GM19324 (cell line): ENCODE data around the gene AHCYL1.
"Not testable (repeated sequence)": the region's sequence is repeated elsewhere in the genome, so short reads cannot be mapped to it uniquely, and the experiment has no call there.

Source experiments
- ATAC-seq: cut with Tn5 transposase; IDR thresholded peaks from one replicate; pipeline ENCODE4 v1.9.1; 2021; ENCODE audit warnings: mild to moderate bottlenecking, moderate library complexity; ENCODE audit not compliant: unreplicated experiment, low FRiP score

AHCYL1 gene

DNA sequence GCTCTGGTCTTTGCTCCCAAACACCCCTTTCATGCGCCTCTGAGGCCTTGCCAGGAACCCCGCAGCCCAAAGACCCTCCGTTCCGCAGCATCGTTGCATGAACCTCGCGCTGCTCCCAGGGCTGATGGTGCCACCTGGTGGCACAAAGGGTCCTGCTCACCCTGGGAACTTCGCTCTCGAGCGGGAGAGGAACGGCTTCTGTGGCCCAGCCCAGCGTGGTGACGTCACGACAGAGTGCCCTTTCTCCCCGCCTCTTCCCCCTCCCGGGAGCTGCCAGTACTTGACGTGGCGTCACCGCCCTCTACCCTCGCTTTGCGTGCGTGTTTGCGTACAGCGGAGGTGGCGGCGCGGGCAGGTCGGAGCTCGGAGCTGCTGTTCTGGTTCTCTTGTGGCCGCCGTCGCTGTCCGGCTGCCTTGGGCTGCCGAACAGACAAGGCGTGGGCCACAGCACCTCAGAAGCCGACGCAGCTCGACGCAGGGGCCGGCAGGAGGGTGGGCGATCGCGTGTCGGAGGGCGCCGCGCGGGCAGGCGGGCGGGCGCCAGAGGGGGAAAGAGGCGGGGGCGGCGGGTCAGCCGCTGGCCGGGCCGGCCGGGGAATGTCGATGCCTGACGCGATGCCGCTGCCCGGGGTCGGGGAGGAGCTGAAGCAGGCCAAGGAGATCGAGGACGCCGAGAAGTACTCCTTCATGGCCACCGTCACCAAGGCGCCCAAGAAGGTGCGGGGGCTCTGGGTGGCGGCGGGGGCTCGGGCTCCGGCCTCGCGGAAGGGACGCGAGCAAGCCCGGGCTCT, at the start of gene AHCYL1:
Gene AHCYL1 (plus strand): TSS at position 310 of the 791 bp plus-strand sequence. CDS start 288 bp downstream, at position 598.
- ATAC-seq = peak; percentile 96

DNA sequence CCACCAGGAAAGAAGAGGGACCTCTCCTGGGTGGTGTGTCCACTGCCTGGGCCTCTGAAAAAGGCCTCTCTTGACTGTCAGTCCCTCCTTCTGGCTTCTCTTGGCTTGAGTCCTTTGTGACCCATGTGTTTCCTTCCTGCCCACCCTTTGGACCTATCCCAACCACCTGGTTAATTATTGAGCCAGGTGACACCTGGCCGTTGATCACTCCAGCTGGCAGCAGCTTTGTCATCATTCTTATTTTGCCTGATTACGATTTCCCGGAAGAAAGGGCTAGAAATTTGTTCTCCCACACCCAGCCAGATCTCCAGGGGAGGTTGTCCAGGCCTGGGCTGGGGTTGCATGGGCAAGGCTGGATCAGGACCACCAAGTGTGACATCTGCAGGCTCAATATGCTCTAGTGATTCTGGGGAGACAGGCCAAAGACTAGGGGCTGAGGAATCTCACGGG, 49.1 kb upstream of the AHCYL1 start:
- ATAC-seq = no peak

DNA sequence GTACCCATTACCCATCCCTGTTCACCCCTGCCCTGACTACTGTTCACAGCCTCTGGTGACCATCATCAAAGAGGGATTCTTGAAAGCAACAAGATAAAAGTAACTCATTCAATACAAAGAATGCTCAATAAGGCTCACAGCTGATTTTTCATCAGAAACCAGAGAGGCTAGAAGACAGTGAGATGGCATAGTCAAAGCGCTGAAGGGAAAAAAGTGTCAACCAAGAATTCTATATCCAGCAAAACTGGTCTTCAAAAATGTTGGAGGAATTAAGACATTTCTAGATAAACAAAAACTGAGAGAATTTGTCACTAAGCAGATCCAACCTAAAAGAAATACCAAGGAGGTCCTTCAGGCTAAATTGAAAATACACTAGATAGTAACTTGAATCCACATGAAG, 46.8 kb upstream of the AHCYL1 start:
- no peak for ATAC-seq

DNA sequence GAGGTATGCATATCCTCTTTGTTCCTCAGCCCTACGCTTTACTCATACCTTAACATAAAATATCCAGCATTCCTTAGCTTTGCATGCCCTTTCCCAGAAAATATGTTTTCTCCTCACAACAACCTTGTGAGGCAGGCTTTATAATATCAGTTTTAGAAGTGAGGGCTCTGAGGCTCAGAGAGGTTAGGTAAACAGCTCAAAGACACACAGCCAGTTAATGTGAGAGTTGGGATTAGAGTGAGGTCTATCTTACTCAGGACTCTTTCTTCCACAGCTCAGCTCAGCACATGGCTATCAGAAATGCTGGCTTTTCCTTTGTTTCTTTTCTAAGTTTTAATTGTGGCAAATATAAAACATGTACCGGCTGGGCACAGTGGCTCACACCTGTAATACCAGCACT, 46.0 kb upstream of the AHCYL1 start:
- ATAC-seq = no peak

DNA sequence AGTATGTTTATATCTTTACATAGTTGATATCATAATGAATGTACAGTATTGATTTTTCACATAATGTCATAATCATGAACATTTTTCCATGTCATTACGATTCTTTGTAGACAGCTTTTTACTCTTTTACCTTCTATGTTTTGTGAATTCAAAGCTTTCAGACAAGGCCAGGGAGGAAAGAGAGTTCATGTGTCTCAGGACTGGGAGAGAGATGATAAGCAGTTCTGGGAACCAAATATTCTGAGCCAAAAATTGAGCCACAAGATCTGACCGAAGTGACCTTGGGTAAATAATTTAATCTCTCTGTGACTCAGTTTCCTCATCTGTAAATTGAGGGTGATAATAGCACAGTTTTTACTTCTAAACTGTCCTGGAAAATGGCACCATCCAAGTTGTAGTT, 42.1 kb upstream of the AHCYL1 start:
- no peak for ATAC-seq

DNA sequence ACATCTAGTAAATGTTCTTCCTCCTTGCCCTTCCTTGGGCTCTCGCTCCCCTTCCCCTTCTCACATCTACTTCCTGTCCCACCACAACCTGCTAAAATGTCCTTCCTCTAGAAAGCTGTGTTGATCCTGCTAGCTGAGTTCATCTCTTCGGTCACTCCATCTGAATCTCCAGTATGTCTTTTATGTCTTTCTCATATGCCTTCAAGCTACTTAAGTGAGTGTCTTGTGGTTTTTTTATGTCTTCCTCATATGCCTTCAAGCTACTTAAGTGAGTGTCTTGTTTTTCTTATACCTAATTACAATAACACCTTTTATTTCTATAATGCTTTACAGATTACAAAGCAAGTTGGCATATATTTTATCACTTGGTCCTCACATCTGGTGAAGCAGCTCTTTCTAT, 40.0 kb upstream of the AHCYL1 start:
- no peak for ATAC-seq

DNA sequence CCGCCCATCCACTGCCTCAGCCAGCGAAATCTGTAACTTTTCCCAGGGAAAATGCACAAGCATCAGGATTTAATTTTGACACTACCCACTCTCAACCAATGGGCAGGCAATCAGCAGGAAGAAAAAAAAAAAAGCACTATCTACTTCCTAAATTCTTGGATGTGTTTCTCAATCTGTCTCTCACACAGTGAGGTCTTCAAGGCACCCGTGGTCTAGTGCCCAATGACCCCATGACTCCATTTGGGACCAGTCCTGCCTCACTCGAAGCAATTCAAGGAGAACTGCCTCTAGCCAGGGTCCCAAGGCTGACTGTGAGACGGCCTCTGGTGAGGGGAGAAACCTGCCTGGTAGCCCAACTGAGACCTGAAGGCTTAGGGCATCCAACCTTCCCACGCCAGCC, 38.1 kb upstream of the AHCYL1 start:
- ATAC-seq = no peak

DNA sequence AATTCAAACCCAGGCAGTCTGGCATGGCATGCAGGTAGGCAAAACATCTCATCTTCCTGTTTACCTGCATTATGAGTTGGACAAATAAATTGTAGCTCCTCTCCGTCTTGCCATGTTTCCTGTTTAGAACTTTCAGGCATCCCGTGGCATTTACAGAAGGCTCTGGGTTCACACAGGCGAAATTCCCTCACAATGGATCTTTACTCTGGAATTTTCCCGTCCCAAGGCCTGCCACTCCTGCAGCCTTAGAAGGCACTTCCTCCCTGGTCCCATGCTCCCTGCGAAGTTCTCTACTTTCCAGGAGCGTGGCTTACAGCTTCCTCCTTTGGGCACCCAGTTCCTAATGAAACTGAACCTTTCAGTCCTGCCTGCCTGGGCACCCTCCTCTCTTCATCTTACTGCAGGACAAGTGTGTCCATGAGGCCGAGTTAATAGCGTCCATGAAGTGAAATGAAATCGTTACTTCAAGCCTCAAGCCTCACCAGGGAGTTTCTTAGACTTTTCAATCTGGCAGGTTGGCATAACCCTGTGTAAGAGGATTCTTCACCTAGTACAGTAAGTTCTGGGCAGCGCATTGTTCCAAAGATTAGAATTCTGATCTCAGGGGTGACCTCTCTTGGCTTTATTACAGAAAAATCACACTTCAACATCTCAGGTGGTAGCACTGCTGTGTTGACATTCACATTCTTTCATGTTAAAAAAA, 36.8 kb upstream of the AHCYL1 start:
- ATAC-seq = no peak

DNA sequence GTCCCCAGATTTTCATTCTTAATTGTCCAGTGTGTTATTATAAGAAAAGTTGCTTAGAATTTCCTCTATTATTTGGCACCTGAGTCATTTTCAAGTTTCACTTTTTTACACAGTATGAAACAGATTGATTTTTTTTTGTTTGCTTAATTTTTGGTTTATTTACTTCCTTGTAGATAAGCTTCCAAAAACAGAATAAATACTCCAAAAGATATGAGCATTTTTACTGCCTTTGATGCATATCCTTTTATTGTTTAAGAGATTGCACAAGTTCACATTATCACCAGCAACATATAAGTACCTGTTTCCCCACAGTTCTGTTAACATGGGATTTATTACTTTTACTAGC, 36.3 kb upstream of the AHCYL1 start:
- ATAC-seq = no peak

DNA sequence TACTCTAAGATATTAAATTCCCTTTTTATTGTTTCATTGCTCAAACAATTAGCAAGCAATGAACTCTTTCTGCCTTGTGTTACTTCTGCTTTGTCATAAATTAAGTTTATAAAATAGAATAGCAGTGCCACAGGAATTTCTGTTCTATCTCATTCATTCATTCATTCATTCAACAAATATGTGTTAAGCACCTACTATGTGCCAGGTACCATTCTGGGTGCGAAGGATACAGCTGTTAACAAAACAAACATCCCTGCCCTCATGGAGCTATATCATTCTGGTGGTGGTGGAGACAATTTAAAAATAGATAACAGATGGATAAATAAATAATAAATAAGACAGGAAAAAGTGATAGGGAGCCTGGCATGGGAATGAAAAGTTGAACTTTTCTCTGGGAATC, 34.5 kb upstream of the AHCYL1 start:
- ATAC-seq = no peak

DNA sequence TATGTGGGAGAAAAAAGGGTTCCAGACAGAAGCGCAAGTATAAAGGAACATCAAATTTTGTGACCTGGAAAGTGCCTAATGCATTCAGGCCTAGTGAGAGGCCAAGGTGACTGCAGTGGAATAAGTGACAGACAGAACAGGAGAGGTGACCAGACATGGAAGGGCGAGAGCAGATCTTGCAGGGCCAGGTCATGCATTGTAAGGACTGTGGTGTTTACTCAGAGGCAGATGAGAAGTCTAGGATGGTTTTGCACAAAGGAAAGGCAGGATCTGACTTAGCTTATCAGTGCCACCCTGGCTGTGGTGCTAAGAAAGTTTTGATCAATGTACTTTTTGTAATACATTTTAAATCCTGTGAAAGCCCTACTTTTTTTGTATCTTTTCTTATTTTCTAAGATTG, 34.1 kb upstream of the AHCYL1 start:
- ATAC-seq = no peak

DNA sequence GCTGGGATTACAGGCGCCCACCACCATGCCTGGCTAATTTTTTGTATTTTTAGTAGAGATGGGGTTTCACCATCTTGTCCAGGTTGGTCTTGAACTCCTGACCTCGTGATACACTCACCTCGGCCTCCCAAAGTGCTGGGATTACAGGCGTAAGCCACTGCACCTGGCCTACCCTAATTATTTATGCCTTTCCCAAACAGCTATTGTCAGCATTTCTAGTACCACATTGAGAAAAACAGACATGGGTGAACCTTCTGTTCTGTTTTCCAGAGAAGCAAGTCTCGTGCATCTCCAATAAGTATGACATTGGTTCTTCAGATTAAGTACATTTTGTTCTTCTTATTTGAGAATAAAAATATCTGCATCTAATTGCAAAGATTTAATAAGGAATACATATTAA, 33.1 kb upstream of the AHCYL1 start:
- not testable (repeated sequence) for ATAC-seq

DNA sequence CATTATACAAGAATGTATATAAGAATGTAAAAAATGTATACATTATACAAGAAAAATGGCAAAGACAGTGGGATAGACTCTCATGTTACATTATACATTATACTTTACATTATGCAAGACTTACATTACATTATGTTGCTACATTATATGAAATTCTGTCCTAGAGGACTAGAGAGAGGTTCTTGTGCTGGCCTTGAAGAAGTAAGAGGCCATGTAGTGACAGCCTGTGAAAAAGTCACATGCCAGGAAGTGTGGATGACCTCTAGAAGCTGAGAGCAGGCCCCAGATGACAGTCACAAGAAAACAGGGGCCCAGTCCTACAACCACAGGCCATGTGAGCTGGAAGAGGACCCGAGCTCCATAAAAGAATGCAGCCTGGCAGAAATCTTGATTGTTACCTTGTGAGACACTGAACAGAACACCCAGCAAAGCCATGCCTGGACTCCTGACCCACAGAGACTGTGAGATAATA, 30.5 kb upstream of the AHCYL1 start:
- no peak for ATAC-seq

DNA sequence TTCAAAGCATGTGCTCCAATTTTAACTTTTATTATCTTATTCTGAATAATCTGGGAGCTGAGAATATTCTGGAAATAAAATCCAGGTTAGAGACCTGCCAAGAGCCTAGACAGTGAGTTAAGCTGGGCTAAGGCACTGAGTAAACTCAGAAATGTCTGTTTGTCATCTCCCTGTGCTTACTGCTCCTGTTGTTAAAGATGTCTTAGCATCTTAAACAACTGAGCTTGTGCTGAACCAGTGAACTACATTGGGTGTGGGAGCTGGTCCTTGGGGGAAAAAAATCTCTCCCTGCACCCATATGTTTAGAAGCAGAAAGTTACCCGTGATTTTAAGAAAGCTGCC, 25.0 kb upstream of the AHCYL1 start:
- ATAC-seq = no peak

DNA sequence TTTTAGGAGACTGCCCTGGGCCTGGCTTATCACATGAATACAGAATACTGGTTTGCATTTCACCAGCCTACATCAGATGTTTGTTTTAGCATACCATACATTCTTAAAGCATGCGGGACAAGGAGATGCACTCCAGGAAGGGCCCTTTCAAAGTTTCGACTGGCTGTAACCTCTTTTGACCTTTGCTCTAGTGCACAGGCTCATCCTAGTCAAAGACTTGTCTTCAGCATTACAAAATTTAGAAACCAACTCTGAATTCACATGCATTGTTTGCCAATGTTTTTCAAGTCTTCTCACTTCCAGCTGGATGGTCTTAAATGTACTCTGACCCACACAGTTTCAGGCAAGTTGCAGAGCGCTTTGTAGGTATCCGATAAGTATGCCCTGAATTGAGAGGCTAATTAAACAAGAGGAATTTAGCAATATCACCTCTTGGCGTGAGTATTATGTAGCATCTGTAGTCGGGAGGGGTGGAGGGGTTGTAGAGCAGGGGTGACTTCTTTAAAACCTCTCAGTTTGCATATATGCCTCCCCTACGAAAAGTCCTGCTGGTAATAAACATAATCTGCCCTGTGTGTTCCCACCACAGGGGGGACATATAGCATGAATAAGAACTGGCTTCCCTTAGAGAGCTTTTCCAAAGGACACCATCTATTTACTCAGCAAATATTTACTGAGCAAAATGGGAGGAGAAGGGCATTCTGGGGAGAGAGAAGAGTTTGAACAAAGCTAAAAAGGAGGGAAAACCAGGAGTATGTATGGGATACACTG, 24.4 kb upstream of the AHCYL1 start:
- no peak for ATAC-seq

DNA sequence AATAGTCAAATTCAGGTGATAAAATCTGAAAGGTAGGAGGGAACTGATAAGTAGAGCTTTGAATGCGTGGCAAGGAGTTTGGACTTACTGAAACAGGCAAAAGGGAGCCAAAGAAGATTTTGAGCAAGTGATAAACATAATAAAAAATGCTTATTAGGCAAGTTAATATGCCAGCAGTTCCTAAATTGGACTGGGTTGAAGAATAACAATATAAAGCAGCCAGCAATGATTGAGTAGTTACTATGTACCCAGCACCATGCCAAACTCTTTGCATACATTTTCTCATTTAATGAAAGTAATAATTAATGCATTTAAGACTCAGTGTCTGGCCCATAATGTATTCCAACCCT, 23.8 kb upstream of the AHCYL1 start:
- no peak for ATAC-seq

DNA sequence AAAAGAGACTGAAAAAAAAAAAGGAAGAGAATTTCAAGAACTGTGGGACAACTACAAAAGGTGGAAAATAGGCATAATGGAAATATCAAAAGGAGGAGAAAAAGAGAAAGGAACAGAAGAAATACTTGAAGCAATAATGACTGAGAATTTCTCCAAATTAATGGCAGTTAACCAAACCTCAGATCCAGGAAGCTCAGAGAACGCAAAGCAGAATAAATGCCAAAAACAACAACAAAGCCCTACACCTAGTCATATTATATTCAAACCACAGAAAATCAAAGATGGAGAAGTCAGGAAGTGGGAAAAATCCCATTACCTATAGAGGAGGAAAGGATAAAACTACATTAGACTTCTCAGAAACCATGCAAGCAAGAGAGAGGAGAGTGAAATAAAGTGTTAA, 20.7 kb upstream of the AHCYL1 start:
- no peak for ATAC-seq

DNA sequence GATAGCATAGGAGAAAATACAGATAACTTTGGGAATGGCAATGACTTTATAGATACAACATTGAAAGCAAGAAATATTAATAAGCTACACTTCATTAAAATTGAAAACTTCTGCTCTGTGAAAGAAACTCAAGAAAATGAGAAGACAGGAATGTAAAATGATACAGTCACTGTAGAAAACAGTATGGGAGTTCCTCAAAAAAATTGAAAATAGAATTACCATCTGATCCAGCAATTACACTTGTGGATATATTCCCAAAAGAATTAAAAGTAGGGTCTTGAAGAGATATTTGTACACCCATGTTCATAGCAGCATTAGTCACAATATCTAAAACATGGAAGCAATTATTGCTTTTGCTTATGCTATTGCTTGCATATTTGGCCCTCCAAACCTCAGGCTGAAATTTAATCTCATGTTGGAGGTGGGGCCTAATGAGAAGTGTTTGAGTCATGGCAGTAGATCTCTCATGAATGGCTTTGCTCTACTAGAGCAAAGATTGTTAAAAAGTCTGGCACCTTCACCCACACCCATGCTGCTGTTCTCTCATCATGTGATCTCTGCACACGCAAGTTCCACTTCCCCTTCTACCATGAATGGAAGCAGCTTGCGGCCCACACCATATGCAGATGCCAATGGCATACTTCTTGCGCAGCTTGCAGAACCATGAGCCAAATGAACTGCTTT, 15.3 kb upstream of the AHCYL1 start:
- ATAC-seq = no peak

DNA sequence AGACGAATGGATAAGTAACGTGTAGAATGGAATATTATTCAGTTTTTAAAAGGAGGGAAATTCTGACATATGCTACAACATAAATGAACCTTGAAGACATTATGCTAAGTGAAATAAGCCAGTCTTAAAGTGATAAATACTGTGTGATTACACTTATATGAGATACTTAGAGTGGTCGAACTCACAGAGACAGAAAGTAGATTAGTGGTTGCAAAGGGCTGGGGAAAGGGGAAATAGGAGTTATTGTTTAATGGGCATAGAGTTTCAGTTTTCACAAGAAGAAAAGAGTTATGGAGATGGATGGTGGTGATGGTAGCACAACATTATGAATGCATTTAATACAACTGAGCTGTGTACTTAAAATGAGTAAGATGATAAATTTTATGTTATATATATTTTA, 14.7 kb upstream of the AHCYL1 start:
- ATAC-seq = no peak

DNA sequence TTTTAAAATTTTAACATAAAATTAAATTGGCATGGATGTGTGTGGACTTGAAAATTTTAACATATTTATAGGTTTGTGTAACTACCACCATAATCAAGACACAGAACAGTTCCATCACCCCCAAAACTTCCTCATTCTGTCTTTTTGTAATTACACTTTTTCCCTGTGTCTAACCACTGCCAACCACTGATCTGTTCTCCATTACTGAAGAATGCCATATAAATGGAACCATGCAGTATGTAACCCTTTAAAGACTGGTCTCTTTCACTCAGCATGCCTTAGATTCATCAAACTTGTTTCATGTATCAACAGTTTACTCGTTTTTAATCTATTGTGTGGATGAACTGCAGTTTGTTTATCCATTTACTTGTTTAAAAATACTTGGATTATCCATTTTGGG, 13.0 kb upstream of the AHCYL1 start:
- no peak for ATAC-seq

DNA sequence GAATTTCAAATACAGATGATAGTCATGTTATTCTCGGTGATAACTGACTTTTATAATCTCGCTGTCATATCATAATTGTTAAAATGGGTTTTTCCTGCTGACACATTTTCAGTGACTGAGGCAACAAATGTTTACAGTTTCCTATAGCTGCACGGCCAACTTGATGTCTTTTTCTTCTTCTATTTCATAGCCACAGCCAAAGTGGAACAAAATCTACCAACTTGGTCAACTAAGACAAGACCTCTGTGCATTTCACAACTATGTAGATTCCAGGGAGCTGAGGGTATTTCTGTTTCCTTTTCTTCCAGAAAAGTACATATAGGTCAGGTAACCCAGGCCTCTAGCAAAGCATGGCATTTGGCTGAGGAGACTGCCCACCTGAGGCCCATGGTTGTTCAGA, 10.4 kb upstream of the AHCYL1 start:
- no peak for ATAC-seq
